GM12874 (cell line): Measurements from ENCODE around the gene NOL9.
A peak's percentile ranks its signal among the peaks of the same experiment; 100 is the strongest.

Experiments
- CTCF ChIP-seq: IDR thresholded peaks from 2 replicates; pipeline ENCODE4 v1.5.1; 2011; ENCODE audit warnings: low read depth, mild to moderate bottlenecking, control low read depth, low read length, moderate library complexity; ENCODE audit not compliant: insufficient read depth

Gene NOL9

GRCh38 chr1:6487804-6488484 is 66.4 kb downstream of the NOL9 start:
- TF ChIP-seq CTCF = no peak

GRCh38 chr1:6486433-6487011 is 67.8 kb downstream of the NOL9 start:
- TF ChIP-seq CTCF = peak; percentile 96

- no peak for TF ChIP-seq CTCF
Observed at GRCh38 chr1:6485168-6486101, 68.9 kb downstream of the NOL9 start.

- TF ChIP-seq CTCF = no peak
Observed at GRCh38 chr1:6484826-6485167, 69.5 kb downstream of the NOL9 start.

GRCh38 chr1:6483761-6484117 is 70.6 kb downstream of the NOL9 start:
- no peak for TF ChIP-seq CTCF

GRCh38 chr1:6483017-6483760 is 71.1 kb downstream of the NOL9 start:
- no peak for TF ChIP-seq CTCF

- TF ChIP-seq CTCF = no peak
Observed at GRCh38 chr1:6481820-6482219, 72.5 kb downstream of the NOL9 start.
